Endothelial cell of umbilical vein (primary cell): Measurements from ENCODE around the gene WDR11. TPM values are rescaled to one million over a fixed set of nuclear protein-coding genes. Genes with fewer than 3 reads are reported as not detected.
A peak's percentile ranks its signal among the peaks of the same experiment; 100 is the strongest.

Source experiments
- BruUV-seq: library from RNA; stranded (reverse); fragments of 400-500 nt; replicated peaks from 2 replicates; lab custom pipeline; 2021; lab: Mats Ljungman, UMichigan
- CTCF ChIA-PET: fragments of 300-600, 350-600 bp; sonication (Branson Sonifier 250); formaldehyde crosslinking; loops from one replicate; lab custom pipeline; 2021; ENCODE audit warnings: antibody characterized with exemption, inconsistent platforms; lab: Charles Lee
- POLR2A ChIA-PET: fragments of 300-600, 350-600 bp; sonication (Branson Sonifier 250); formaldehyde crosslinking; loops from one replicate; lab custom pipeline; 2021; ENCODE audit warnings: antibody characterized with exemption, inconsistent platforms; lab: Charles Lee
- DNase-seq: peaks from one replicate; pipeline ENCODE4 v3.0.0-alpha.2; 2011; ENCODE audit warnings: low read depth, low spot score
- FAIRE-seq: peaks from 2 replicates; lab custom pipeline; 2011; peaks lifted over from hg19 to GRCh38; lab: Jason Lieb, UNC
- H2AFZ ChIP-seq: 2 replicates; pipeline ENCODE4 v1.6.0; 2012; ENCODE audit warnings: low read depth, low read length, control low read depth, inconsistent platforms
- H3K27ac ChIP-seq: 2 replicates; pipeline ENCODE4 v1.5.1; 2011; ENCODE audit warnings: low read depth, mild to moderate bottlenecking, control low read depth, low read length, moderate library complexity; ENCODE audit not compliant: insufficient read depth
- H3K27me3 ChIP-seq, 2 experiments: 2 replicates each; pipeline versions ENCODE4 v1.6.0 to v1.6.1; 2011; ENCODE audit warnings: low read length in 2 of 2, mixed read lengths in 1 of 2; ENCODE audit not compliant: control insufficient read depth in 2 of 2, insufficient read depth in 2 of 2
- H3K36me3 ChIP-seq, 2 experiments: 2 replicates in 1 of 2; 3 replicates in 1 of 2; pipeline ENCODE4 v1.5.1; 2011; ENCODE audit warnings: low read length in 2 of 2, mild to moderate bottlenecking in 1 of 2, moderate library complexity in 1 of 2; ENCODE audit not compliant: control insufficient read depth in 2 of 2, insufficient read depth in 2 of 2; ENCODE audit errors: extremely low read depth in 1 of 2
- H3K4me1 ChIP-seq: 3 replicates; pipeline ENCODE4 v1.5.1; 2011; ENCODE audit warnings: mild to moderate bottlenecking, low read length; ENCODE audit not compliant: control insufficient read depth, insufficient read depth; ENCODE audit errors: extremely low read depth
- H3K4me2 ChIP-seq: 2 replicates; pipeline ENCODE4 v1.6.1; 2011; ENCODE audit warnings: low read length, control low read depth, mixed read lengths; ENCODE audit not compliant: insufficient read depth
- H3K4me3 ChIP-seq, 3 experiments: fragments of 200-600 bp in 1 of 3; sonication (generic), shearing (Covaris generic) in 1 of 3; replicated peaks in 1 of 3; 2 replicates each; pipeline ENCODE4 v1.5.1; 2011 to 2016; ENCODE audit warnings: control low read depth in 3 of 3, low read length in 3 of 3, mild to moderate bottlenecking in 2 of 3, inconsistent platforms in 1 of 3, low read depth in 1 of 3, moderate library complexity in 1 of 3; ENCODE audit not compliant: insufficient read depth in 1 of 3
- H3K79me2 ChIP-seq: 2 replicates; pipeline ENCODE4 v1.6.0; 2012; ENCODE audit warnings: low read length, inconsistent platforms; ENCODE audit not compliant: control insufficient read depth, insufficient read depth
- H3K9ac ChIP-seq: replicated peaks from 2 replicates; pipeline ENCODE3; 2011; ENCODE audit warnings: low read length, control low read depth; ENCODE audit not compliant: insufficient read depth; ENCODE audit errors: extremely low read depth
- H3K9me1 ChIP-seq: replicated peaks from 3 replicates; pipeline ENCODE4 v1.6.0; 2011; ENCODE audit warnings: mild to moderate bottlenecking, low read length; ENCODE audit not compliant: control insufficient read depth, insufficient read depth; ENCODE audit errors: extremely low read depth
- H3K9me3 ChIP-seq: replicated peaks from 2 replicates; pipeline ENCODE4 v1.5.1; 2012; ENCODE audit warnings: low read length, inconsistent platforms; ENCODE audit not compliant: control insufficient read depth, insufficient read depth
- H4K20me1 ChIP-seq: replicated peaks from 2 replicates; pipeline ENCODE3; 2011; ENCODE audit warnings: mild to moderate bottlenecking, low read length; ENCODE audit not compliant: control insufficient read depth, insufficient read depth; ENCODE audit errors: extremely low read depth
- EZH2 ChIP-seq: IDR thresholded peaks from 2 replicates; pipeline ENCODE4 v1.6.1; 2012; ENCODE audit warnings: borderline replicate concordance, low read depth, mild to moderate bottlenecking, moderate library complexity, low read length, inconsistent platforms; ENCODE audit not compliant: severe bottlenecking
- FOS ChIP-seq: IDR thresholded peaks from 2 replicates; pipeline ENCODE4 v1.6.1; 2011; ENCODE audit warnings: mild to moderate bottlenecking, low read length, moderate library complexity, borderline replicate concordance; ENCODE audit not compliant: insufficient read depth
- GATA2 ChIP-seq: IDR thresholded peaks from 2 replicates; pipeline ENCODE4 v1.7.0; 2011; ENCODE audit warnings: low read depth, mild to moderate bottlenecking, moderate library complexity, mixed read lengths, low read length; ENCODE audit not compliant: insufficient read length, insufficient read depth
- JUN ChIP-seq: IDR thresholded peaks from 2 replicates; pipeline ENCODE4 v1.6.1; 2011; ENCODE audit warnings: borderline replicate concordance, low read depth; ENCODE audit not compliant: insufficient read length, insufficient read depth
- MYC ChIP-seq: IDR thresholded peaks from one replicate; pipeline ENCODE4 v1.6.1; 2011; ENCODE audit warnings: mild to moderate bottlenecking, low read depth, low read length
- POLR2A ChIP-seq: IDR thresholded peaks from 2 replicates; pipeline ENCODE4 v1.6.1; 2012; ENCODE audit warnings: low read depth, mild to moderate bottlenecking, control low read depth, low read length
- POLR2AphosphoS5 ChIP-seq: IDR thresholded peaks from 2 replicates; pipeline ENCODE4 v1.6.1; 2012; ENCODE audit warnings: low read depth, mild to moderate bottlenecking, control low read depth, low read length, moderate library complexity; ENCODE audit not compliant: insufficient read depth
- dilution Hi-C: fragments of 300-500 bp; cut with MboI; formaldehyde crosslinking; loops from one replicate; pipeline ENCODE4 v1.15.0; 2019; ENCODE audit warnings: low sequenced_read_pairs; ENCODE audit not compliant: extremely low pct_ligation_motif_present
- intact Hi-C: fragments of 100-400 bp; cut with micrococcal nuclease; formaldehyde crosslinking; loops from one replicate; pipeline ENCODE4 v1.10.0; 2022
- polyA plus RNA-seq, 4 experiments: library from polyadenylated mRNA; depleted of rRNA in 3 of 4; stranded (reverse) in 3 of 4; unstranded in 1 of 4; fragments of >200 nt; gene quantifications; 2 replicates each; pipeline versions ENCODE4 v1.2.1 to v1.2.3, GENCODE V29; 2011 to 2012; ENCODE audit warnings: missing spikeins in 1 of 4
- total RNA-seq: library from RNA; stranded (reverse); gene quantifications from 2 replicates; pipeline ENCODE4 v1.2.3, GENCODE V29; 2021
- TF ChIP-seq, protein P1 (sequence below): IDR thresholded peaks from 2 replicates; pipeline ENCODE4 v1.6.1; 2011; ENCODE audit not compliant: insufficient read depth, insufficient read length
- TF ChIP-seq, protein P2 (sequence below), 2 donors: IDR thresholded peaks; 1 replicate in 1 of 2; 2 replicates in 1 of 2; pipeline ENCODE4 v1.5.1; 2011; ENCODE audit warnings: low read length in 2 of 2, mild to moderate bottlenecking in 2 of 2, moderate library complexity in 2 of 2, control low read depth in 1 of 2, inconsistent platforms in 1 of 2, low read depth in 1 of 2; ENCODE audit not compliant: insufficient read depth in 1 of 2; ENCODE audit errors: extremely low read depth in 1 of 2

The WDR11 gene
- total and polyA plus RNA-seq, 2 donors (not counting 3 experiments of a cell fraction or from before 2014, with no cell fraction given) = 63.6 to 73.9 TPM

DNA sequence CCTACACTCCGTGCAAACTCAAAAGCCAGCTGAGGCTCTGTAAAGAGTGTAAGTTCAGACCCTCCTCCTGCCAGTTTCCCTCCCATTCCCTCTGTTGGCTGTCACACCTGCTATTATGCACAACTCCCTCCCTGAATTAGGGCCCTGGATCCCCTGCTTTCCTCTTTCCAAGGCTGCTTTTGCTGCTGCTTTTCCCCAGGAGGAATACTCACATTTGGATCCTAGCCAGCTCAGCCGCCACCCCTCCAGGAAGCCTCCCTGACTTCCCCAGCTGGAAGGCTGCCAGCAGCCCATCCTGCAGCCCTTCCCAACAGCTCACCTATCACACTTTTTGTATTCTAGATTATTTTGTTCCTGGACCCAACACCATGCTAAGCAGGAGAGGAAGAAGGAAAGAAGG is 40.9 kb upstream of the WDR11 start:
- peaks cover 4% of the 10 kb centered on the region for H3K4me1 ChIP-seq
- TF ChIP-seq, protein P1, sequence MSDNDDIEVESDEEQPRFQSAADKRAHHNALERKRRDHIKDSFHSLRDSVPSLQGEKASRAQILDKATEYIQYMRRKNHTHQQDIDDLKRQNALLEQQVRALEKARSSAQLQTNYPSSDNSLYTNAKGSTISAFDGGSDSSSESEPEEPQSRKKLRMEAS = no peak
- TF ChIP-seq JUN (no peak), EZH2 (no peak)
- H3K4me2 ChIP-seq = no peak overlapping the region
- no peaks in the 10 kb centered on the region for H3K36me3 ChIP-seq
- no peak overlapping the region for H3K4me3 ChIP-seq
- no TSS peak for BruUV-seq
- DNase-seq (peak; percentile 31), FAIRE-seq (peak; percentile 59)
- dilution Hi-C loops (no loop called here), intact Hi-C loops (no loop called here)
- no peaks in the 10 kb centered on the region for H3K27me3 ChIP-seq
- H3K9me3 ChIP-seq = no peaks in the 10 kb centered on the region
- POLR2A ChIA-PET = no interaction called here
- H2AFZ ChIP-seq = no peak overlapping the region
- H3K79me2 ChIP-seq = no peaks in the 10 kb centered on the region
- H3K9me1 ChIP-seq = no peaks in the 10 kb centered on the region
- no peak overlapping the region for H3K27ac ChIP-seq
- no peak overlapping the region for H3K9ac ChIP-seq
- CTCF ChIA-PET = no interaction called here
- no peaks in the 10 kb centered on the region for H4K20me1 ChIP-seq

DNA sequence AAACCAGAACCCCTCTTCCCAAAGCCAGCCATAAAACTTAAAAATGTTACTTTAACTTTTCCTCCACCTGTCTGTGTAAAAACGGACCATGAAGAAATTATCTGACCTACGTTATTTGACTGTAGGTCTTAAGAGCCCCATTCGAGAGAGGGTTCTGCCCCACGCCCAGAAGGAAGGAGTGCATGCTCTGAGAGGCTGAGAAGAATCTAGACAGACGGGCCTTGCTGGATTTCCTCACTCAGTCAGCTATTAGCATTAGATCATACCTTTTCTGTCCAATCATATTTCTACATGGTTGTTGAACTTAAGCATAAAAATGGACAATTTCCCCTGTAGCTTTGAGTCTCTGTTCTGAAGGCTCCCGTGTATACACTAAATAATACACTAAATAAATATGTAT is 38.1 kb upstream of the WDR11 start:
- Histone ChIP-seq H3K4me3 (no peak overlapping the region), H3K4me1 (peaks cover 4% of the 10 kb centered on the region), H3K27ac (no peak overlapping the region), H3K9me1 (no peaks in the 10 kb centered on the region), H3K36me3 (no peaks in the 10 kb centered on the region), H3K79me2 (no peaks in the 10 kb centered on the region), H3K9me3 (no peaks in the 10 kb centered on the region), H3K9ac (no peak overlapping the region), H4K20me1 (no peaks in the 10 kb centered on the region), H3K4me2 (no peak overlapping the region), H2AFZ (no peak overlapping the region), H3K27me3 (no peaks in the 10 kb centered on the region)
- BruUV-seq = no TSS peak
- no peak for FAIRE-seq
- TF ChIP-seq POLR2A (no peak), JUN (no peak), EZH2 (no peak), GATA2 (no peak), MYC (no peak), FOS (no peak), POLR2AphosphoS5 (no peak)
- TF ChIP-seq, protein P2, sequence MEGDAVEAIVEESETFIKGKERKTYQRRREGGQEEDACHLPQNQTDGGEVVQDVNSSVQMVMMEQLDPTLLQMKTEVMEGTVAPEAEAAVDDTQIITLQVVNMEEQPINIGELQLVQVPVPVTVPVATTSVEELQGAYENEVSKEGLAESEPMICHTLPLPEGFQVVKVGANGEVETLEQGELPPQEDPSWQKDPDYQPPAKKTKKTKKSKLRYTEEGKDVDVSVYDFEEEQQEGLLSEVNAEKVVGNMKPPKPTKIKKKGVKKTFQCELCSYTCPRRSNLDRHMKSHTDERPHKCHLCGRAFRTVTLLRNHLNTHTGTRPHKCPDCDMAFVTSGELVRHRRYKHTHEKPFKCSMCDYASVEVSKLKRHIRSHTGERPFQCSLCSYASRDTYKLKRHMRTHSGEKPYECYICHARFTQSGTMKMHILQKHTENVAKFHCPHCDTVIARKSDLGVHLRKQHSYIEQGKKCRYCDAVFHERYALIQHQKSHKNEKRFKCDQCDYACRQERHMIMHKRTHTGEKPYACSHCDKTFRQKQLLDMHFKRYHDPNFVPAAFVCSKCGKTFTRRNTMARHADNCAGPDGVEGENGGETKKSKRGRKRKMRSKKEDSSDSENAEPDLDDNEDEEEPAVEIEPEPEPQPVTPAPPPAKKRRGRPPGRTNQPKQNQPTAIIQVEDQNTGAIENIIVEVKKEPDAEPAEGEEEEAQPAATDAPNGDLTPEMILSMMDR (IDR thresholded peaks at IDR 0.05; ENCODE audit: extremely low read depth in 1 of 2, insufficient read depth in 1 of 2, low read depth in 1 of 2, low read length in 2 of 2) = no peak
- TF ChIP-seq, protein P1 = no peak
- ChIA-PET CTCF (no interaction called here), POLR2A (no interaction called here)
- intact Hi-C loops = no loop called here
- dilution Hi-C loops = no loop called here
- no peak for DNase-seq
